ENCODE measurements around the gene CDH22. TPM values are rescaled to one million over a fixed set of nuclear protein-coding genes. Genes with fewer than 3 reads are reported as not detected.

Gene CDH22
- total RNA-seq, 2 donors from 2014 or later, result not detected

DNA sequence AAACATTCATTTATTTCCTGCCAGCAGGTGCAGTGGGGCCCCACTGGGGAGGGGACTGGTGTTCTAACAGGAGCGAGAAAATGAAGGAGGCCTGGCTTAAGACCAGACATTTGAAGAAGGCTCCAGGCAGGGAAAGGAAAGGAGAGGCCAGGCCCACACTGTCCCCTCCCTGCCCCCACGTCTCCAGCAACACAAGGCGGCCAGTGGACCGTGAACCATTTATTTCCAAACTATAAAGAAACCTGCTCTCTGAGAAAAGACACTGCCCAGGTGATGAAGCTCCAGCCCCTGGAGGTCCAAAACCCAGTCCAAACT, 41.4 kb upstream of the CDH22 start:
- H3K4me3 Mint-ChIP-seq, result no peak overlapping the region
- no peak overlapping the region for H3K27ac Mint-ChIP-seq
- DNase-seq, result no peak
- peaks cover 21% of the 10 kb centered on the region for H3K4me1 Mint-ChIP-seq (ENCODE audit: low read depth)
- ATAC-seq (replicated peaks in 1 of 2), result no peak
- H3K36me3 Mint-ChIP-seq (ENCODE audit: insufficient read depth in 2 of 2), result peaks cover 2 to 13% of the 10 kb centered on the region in 2 donors
- no peaks in the 10 kb centered on the region for H3K27me3 Mint-ChIP-seq (ENCODE audit: low read depth)
- no peaks in the 10 kb centered on the region for H3K9me3 Mint-ChIP-seq

DNA sequence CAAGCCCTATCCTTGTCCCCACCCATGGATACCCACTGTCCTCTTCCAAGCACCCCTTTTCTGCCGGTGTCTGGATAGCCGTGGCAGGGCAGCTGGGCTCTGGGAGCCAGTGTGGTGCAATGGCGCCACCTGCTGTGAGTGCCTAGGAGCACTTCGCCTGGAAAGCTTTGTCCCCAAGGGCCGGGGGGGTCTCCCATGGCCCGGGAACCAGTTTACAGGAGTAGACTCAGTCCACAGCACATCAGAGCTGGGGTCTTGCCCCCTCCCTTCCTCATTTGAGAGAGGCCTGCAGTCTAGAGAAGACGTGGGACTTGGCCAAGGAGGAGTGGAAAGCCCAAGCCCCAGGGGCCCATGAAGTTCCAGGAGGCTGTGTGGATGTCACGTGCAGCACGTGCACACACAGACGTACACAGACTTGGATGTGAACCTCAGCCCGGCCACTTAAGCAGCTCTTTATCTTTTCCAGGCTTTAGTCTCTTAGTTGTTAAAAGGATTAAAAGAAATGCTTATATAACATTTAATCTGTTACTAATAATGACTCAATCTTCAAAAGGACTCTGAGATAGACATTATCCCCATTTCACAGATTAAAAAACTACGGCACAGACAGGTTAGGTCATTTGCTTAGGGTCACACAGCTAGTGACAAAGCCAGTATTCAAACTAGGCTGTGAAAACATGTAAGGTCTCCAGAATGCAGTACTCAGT, 40.9 kb upstream of the CDH22 start:
- peak; percentile 47 to 54 for ATAC-seq (replicated peaks in 1 of 2)
- H3K27ac Mint-ChIP-seq, result no peak overlapping the region
- H3K4me1 Mint-ChIP-seq (ENCODE audit: low read depth), result peaks cover 21% of the 10 kb centered on the region
- H3K4me3 Mint-ChIP-seq, result no peak overlapping the region
- peaks cover 2 to 13% of the 10 kb centered on the region in 2 donors for H3K36me3 Mint-ChIP-seq (ENCODE audit: insufficient read depth in 2 of 2)
- H3K9me3 Mint-ChIP-seq, result no peaks in the 10 kb centered on the region
- no peaks in the 10 kb centered on the region for H3K27me3 Mint-ChIP-seq (ENCODE audit: low read depth)
- peak; percentile 48 to 60 for DNase-seq

- Mint-ChIP-seq H3K4me1 (ENCODE audit: low read depth) (peaks cover 24% of the 10 kb centered on the region), H3K4me3 (no peak overlapping the region), H3K27me3 (ENCODE audit: low read depth) (no peaks in the 10 kb centered on the region), H3K9me3 (no peaks in the 10 kb centered on the region), H3K27ac (no peak overlapping the region), H3K36me3 (ENCODE audit: insufficient read depth in 2 of 2) (peaks cover 2 to 6% of the 10 kb centered on the region in 2 donors)
- no peak for DNase-seq
- no peak for ATAC-seq (replicated peaks in 1 of 2)
Measured at GRCh38 chr20:46347841-46348803, 39.8 kb upstream of the CDH22 start.

GRCh38 chr20:46346770-46347169, 38.5 kb upstream of the CDH22 start:
- Mint-ChIP-seq H3K27me3 (ENCODE audit: low read depth) (peaks cover 8% of the 10 kb centered on the region), H3K9me3 (no peaks in the 10 kb centered on the region), H3K36me3 (ENCODE audit: insufficient read depth in 2 of 2) (peaks cover 2 to 3% of the 10 kb centered on the region in 2 donors), H3K4me1 (ENCODE audit: low read depth) (peaks cover 35% of the 10 kb centered on the region), H3K4me3 (no peak overlapping the region), H3K27ac (no peak overlapping the region)
- ATAC-seq (replicated peaks in 1 of 2) (no peak), DNase-seq (no peak)

DNA sequence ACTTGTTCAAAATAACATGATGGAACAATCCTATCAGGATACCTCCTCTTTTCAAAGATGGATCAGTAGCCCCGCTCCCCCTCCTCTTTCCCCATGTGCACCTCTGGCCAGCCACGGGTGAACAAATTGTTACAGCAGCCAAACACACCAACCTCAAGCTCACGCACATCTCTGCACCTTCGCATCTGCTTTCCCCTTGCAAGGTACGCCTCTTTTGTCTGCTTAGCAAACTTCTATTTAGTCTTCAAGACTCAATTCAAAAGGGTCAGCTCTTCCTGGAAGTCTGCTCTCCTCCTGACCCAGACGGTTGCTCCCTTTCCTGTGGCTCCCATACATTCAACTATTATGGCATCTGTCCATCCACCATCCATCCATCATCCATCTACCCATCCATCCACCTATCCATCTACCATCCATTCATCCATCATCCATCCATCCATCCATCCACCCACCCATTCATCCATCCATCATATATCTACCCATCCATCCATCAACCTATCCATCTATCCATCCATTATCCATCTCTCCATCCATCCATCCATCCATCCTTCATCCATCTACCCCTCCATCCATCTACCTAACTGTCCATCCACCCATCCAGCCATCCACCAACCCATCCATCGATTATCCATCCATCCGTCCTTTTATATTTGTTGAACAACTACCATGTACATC, 36.3 kb upstream of the CDH22 start:
- no peak for ATAC-seq (replicated peaks in 1 of 2)
- Mint-ChIP-seq H3K27me3 (ENCODE audit: low read depth) (peaks cover 15% of the 10 kb centered on the region), H3K4me1 (ENCODE audit: low read depth) (peaks cover 23% of the 10 kb centered on the region), H3K27ac (no peak overlapping the region), H3K36me3 (ENCODE audit: insufficient read depth in 2 of 2) (no peaks in the 10 kb centered on the region), H3K4me3 (no peak overlapping the region), H3K9me3 (no peaks in the 10 kb centered on the region)
- DNase-seq, result no peak

GRCh38 chr20:46343975-46344357, 35.7 kb upstream of the CDH22 start:
- peaks cover 16% of the 10 kb centered on the region for H3K4me1 Mint-ChIP-seq (ENCODE audit: low read depth)
- no peaks in the 10 kb centered on the region for H3K9me3 Mint-ChIP-seq
- no peak overlapping the region for H3K27ac Mint-ChIP-seq
- ATAC-seq (replicated peaks in 1 of 2) (no peak), DNase-seq (no peak)
- no peaks in the 10 kb centered on the region for H3K36me3 Mint-ChIP-seq (ENCODE audit: insufficient read depth in 2 of 2)
- H3K27me3 Mint-ChIP-seq (ENCODE audit: low read depth), result peaks cover 15% of the 10 kb centered on the region
- H3K4me3 Mint-ChIP-seq, result peak overlapping the region in 1 of 2 donors; percentile 55

DNA sequence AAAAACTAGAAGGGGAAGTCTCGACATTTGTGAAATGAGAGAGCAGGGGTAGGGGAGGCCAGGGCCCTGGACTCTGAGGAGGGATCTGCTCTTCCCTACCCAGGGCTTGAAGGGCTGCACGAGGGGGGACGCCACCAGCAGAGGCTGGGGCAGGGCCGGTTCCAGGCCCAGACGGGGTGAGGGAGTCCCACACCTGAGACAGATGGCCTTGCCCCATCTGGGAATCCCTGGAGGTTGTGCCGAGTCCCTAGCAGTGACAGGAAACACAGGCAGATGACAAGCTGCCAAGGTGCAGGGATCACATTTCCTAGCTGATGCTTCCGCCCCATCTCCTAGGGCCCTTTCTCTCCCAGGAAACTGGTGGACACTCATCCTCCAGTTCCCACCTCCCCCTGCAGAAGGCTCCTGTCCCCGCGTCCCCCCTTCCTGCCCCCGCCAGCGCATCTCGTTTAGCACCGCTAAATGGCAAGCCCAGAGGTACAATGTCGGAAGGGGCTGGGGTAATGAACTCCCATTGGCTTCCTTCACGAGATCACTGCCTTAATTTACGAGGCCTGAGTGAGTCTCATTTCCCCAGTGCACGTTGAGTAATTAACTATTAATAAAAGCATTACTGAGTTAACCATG, 35.2 kb upstream of the CDH22 start:
- Mint-ChIP-seq H3K4me3 (peak overlapping the region; percentile 70 to 79), H3K4me1 (ENCODE audit: low read depth) (peaks cover 14% of the 10 kb centered on the region), H3K9me3 (no peaks in the 10 kb centered on the region), H3K36me3 (ENCODE audit: insufficient read depth in 2 of 2) (no peaks in the 10 kb centered on the region), H3K27me3 (ENCODE audit: low read depth) (peaks cover 15% of the 10 kb centered on the region), H3K27ac (no peak overlapping the region)
- ATAC-seq (replicated peaks in 1 of 2) (peak in 1 of 2 donors; percentile 36), DNase-seq (no peak)

- no peak overlapping the region for H3K27ac Mint-ChIP-seq
Measured at GRCh38 chr20:46342451-46343347, 34.4 kb upstream of the CDH22 start.

DNA sequence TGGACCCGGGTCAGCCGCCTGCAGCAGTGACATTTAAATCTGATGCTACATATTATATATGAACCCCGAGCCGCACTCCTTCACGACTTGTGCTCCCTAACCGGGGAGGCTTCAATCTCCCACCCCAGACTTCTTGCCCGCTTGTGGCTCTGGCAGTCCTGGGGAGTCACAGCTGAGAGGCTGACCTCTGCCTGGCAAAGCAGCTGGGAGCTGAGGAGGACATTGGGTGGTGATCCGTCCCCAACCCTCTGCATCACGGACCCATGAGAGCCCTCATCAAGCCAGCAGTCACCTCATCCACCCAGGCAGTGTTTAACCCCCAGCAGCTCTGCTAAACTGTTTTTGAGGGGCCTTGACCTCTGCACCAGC, 33.7 kb upstream of the CDH22 start:
- H3K4me1 Mint-ChIP-seq (ENCODE audit: low read depth), result peaks cover 14% of the 10 kb centered on the region
- H3K36me3 Mint-ChIP-seq (ENCODE audit: insufficient read depth in 2 of 2), result no peaks in the 10 kb centered on the region
- peaks cover 15% of the 10 kb centered on the region for H3K27me3 Mint-ChIP-seq (ENCODE audit: low read depth)
- H3K4me3 Mint-ChIP-seq, result no peak overlapping the region
- ATAC-seq (replicated peaks in 1 of 2), result no peak
- no peak for DNase-seq
- H3K27ac Mint-ChIP-seq, result no peak overlapping the region
- no peaks in the 10 kb centered on the region for H3K9me3 Mint-ChIP-seq

More at GRCh38 chr20:46342451-46343347, 34.4 kb upstream of the CDH22 start:
- Mint-ChIP-seq H3K27me3 (ENCODE audit: low read depth) (peaks cover 15% of the 10 kb centered on the region), H3K4me1 (ENCODE audit: low read depth) (peaks cover 14% of the 10 kb centered on the region), H3K4me3 (peak overlapping the region; percentile 70 to 79), H3K9me3 (no peaks in the 10 kb centered on the region), H3K36me3 (ENCODE audit: insufficient read depth in 2 of 2) (no peaks in the 10 kb centered on the region)
- ATAC-seq (replicated peaks in 1 of 2) (peak in 1 of 2 donors; percentile 34), DNase-seq (no peak)

DNA sequence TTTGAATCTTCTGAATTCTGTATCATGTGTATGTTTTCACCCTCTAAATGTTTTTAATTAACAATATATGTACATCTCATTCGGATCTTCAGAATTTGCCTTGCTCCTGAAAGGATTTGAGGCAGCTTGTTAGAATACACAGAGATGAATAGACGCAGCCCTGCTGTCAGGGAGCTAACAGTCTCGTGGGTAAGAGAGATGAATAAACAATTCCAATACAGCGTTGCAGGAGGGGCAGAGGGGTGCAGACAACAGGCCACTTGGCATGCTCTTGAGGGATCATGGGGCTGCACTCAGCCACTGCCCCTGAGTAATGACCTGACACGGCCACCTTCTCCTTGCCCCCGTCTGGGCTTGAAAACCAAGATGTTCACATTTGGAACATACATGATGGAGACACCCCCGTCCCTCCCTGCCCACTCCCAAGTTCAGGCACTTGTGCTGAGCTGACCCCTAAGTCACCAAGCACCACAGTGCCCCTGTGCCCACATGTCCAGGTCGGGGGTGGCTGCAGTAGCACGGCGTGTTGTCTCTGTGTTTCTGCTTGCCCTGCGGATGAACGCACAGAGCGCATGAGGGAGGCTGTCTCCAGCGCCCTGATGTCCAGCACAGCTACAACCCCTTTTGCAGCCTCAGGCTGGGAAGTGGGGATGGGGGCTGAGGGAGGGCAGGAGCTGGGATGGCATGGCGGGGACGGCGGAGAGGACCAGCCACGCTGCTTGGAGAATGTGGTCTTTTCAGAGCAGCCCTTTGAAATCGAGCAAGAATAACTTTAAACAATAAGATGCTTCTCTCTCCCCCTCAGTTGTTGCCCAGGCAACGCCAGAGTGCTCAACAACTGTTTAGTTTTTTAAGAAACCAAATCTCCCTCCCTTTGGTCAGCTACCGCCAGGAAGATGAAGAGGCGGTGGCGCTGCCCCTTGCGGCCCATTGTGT, 33.0 kb upstream of the CDH22 start:
- H3K9me3 Mint-ChIP-seq, result no peaks in the 10 kb centered on the region
- ATAC-seq (replicated peaks in 1 of 2) (peak in 1 of 2 donors; percentile 27), DNase-seq (no peak)
- H3K27me3 Mint-ChIP-seq (ENCODE audit: low read depth), result peaks cover 15% of the 10 kb centered on the region
- no peaks in the 10 kb centered on the region for H3K36me3 Mint-ChIP-seq (ENCODE audit: insufficient read depth in 2 of 2)
- H3K4me1 Mint-ChIP-seq (ENCODE audit: low read depth), result peaks cover 14% of the 10 kb centered on the region
- no peak overlapping the region for H3K4me3 Mint-ChIP-seq
- no peak overlapping the region for H3K27ac Mint-ChIP-seq

- DNase-seq (no peak), ATAC-seq (replicated peaks in 1 of 2) (no peak)
- Mint-ChIP-seq H3K4me1 (ENCODE audit: low read depth) (peaks cover 14% of the 10 kb centered on the region), H3K9me3 (no peaks in the 10 kb centered on the region), H3K4me3 (no peak overlapping the region), H3K36me3 (ENCODE audit: insufficient read depth in 2 of 2) (no peaks in the 10 kb centered on the region), H3K27me3 (ENCODE audit: low read depth) (peaks cover 24% of the 10 kb centered on the region), H3K27ac (no peak overlapping the region)
Measured at GRCh38 chr20:46339037-46339436, 30.7 kb upstream of the CDH22 start.
